Effector memory CD4-positive, alpha-beta T cell (primary cell): ENCODE data around the gene HEG1.

Source experiments
- DNase-seq, 3 donors: peaks; one replicate each; pipeline ENCODE4 v3.0.0-alpha.2; 2020
- H3K27ac ChIP-seq: 2 replicates; pipeline ENCODE4 v1.7.0; 2013; ENCODE audit warnings: mild to moderate bottlenecking, low read length, moderate library complexity; ENCODE audit not compliant: insufficient read depth, poor library complexity, severe bottlenecking
- H3K27me3 ChIP-seq: replicated peaks from 2 replicates; pipeline ENCODE4 v1.7.0; 2013; ENCODE audit warnings: mild to moderate bottlenecking, low read length; ENCODE audit not compliant: insufficient read depth, control insufficient read depth, poor library complexity, severe bottlenecking
- H3K36me3 ChIP-seq: 2 replicates; pipeline ENCODE4 v1.7.0; 2013; ENCODE audit warnings: mild to moderate bottlenecking, low read length, moderate library complexity; ENCODE audit not compliant: control insufficient read depth, insufficient read depth
- H3K4me1 ChIP-seq: 2 replicates; pipeline ENCODE4 v1.7.0; 2013; ENCODE audit warnings: low read length, mild to moderate bottlenecking; ENCODE audit not compliant: control insufficient read depth, insufficient read depth, poor library complexity, severe bottlenecking
- H3K4me3 ChIP-seq: 2 replicates; pipeline ENCODE4 v1.7.0; 2013; ENCODE audit warnings: low read length, low read depth, mild to moderate bottlenecking; ENCODE audit not compliant: insufficient read depth, poor library complexity, severe bottlenecking
- H3K9me3 ChIP-seq: 2 replicates; pipeline ENCODE4 v1.7.0; 2013; ENCODE audit warnings: mild to moderate bottlenecking, low read length, moderate library complexity; ENCODE audit not compliant: control insufficient read depth

Gene HEG1

DNA sequence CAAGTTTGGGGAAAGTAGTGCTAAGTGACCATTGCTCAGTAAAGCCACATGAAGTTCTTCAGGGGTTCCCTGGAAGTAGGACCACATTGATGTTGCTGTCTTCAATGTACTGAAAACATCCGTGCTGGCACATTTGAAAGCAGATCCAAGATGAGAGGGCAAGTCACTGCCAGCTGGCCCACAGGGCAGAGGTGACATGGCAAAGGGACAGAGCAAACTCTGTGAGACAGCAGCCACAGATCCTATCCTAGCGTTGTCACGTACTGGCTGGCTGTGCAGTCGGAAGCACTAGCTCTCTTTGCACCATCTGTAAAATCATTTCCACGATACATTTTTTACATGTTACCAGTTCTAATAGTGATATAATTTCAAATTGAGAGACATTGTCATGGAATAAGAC is 135.1 kb downstream of the HEG1 start:
- no peaks in the 10 kb centered on the region for H3K36me3 ChIP-seq
- no peaks in the 10 kb centered on the region for H3K9me3 ChIP-seq
- H3K27ac ChIP-seq: no peak overlapping the region
- no peaks in the 10 kb centered on the region for H3K27me3 ChIP-seq
- no peak overlapping the region for H3K4me3 ChIP-seq
- H3K4me1 ChIP-seq: no peaks in the 10 kb centered on the region
- DNase-seq: no peak

DNA sequence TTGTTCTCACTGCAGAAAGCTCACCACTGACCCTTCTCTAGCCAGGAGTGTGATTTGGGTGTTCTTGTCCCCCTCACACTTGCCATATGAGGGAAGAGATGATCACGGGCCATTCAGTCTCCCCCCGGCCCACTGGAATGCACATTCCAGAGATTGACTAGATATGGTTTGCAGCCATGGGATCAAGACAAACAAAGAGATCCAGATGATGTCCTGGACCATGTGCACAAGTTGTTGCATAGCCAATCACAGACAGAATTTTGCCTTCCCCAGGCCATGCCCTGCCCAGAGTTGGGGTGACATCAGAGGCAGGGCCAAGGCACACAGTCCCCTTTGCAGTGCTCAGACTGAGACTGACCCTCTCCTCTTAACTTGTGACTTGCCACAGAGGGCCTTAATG is 136.0 kb downstream of the HEG1 start:
- H3K4me1 ChIP-seq: no peaks in the 10 kb centered on the region
- no peaks in the 10 kb centered on the region for H3K36me3 ChIP-seq
- DNase-seq: no peak
- H3K9me3 ChIP-seq: no peaks in the 10 kb centered on the region
- H3K4me3 ChIP-seq: no peak overlapping the region
- H3K27ac ChIP-seq: no peak overlapping the region
- no peaks in the 10 kb centered on the region for H3K27me3 ChIP-seq

DNA sequence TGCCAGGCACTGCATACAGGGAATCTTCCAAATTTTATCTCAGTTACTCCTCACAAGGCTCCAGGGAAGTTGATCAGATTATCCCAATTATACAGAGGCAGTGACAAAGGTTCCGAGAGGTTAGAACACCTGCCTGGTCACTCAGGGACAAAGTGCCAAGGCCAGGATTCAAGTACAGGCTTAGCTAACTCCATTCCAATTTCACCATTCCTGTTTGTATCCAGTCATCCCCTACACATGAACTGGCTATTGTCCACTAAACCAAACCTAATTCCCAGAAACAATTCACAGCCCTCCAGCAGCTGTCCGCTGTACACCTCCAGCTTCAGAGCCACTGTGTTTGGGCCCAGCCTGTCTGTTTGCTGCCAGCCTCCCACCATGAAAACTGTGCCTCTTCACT is 137.3 kb downstream of the HEG1 start:
- H3K4me1 ChIP-seq: no peaks in the 10 kb centered on the region

DNA sequence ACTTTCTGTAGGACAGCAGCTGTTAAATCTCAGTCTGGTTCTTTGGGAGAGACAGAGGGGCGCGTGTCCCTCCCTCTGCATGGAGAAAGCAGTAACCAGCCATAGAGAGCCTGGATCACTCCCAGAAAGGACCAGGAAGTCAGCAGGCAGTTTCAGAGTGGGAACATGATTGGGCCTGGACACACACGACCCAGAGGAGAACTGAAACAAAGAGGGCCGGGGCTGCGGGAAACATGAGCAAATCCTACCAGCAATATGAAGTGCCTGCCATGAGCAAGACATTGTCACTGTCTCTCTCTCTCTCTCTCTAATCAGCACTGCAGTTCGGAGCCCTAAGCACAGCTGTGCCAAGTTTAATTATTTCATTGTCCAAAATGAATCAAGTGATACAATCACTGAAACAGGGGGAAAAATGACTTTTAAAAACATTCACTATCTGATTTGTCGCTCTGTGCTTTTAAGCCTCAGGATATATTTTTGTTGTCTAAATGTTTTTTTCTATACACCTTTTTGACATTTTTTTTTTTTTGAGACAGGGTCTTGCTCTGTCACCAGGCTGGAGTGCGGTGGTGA is 138.9 kb downstream of the HEG1 start:
- no peak overlapping the region for H3K27ac ChIP-seq
- H3K27me3 ChIP-seq: no peaks in the 10 kb centered on the region
- no peaks in the 10 kb centered on the region for H3K9me3 ChIP-seq
- no peak for DNase-seq
- no peaks in the 10 kb centered on the region for H3K4me1 ChIP-seq
- no peak overlapping the region for H3K4me3 ChIP-seq
- H3K36me3 ChIP-seq: no peaks in the 10 kb centered on the region

More for the DNA sequence above, 137.3 kb downstream of the HEG1 start:
- Histone ChIP-seq H3K9me3 (no peaks in the 10 kb centered on the region), H3K36me3 (no peaks in the 10 kb centered on the region), H3K4me3 (no peak overlapping the region), H3K27ac (no peak overlapping the region), H3K27me3 (no peaks in the 10 kb centered on the region)
- no peak for DNase-seq
